Activated T-cell treated with anti-CD3 and anti-CD28 coated beads for 24 hours (primary cell): Measurements from ENCODE around the gene PCK1.

Experiments
- DNase-seq: peaks from one replicate; pipeline ENCODE4 v3.0.0-alpha.2; 2020; ENCODE audit warnings: low read depth

Gene PCK1

DNA sequence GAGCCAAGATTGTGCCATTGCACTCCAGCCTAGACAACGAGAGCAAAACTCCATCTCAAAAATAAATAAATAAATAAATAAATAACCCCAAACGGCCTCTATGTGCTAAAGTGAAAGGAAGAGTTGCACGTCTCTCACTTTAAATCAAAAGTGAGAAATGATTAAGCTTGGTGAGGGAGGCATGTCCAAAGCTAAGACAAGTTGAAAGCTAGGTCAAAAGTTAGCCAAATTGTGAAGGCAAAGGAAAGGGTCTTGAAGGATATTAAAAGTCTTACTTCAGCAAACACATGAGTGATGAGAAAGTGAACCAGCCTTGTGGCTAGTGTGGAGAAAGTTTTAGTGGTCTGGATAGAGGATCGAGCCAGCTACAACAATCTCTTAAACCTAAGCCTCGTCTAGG, 45.0 kb downstream of the PCK1 start:
- no peak for DNase-seq

DNA sequence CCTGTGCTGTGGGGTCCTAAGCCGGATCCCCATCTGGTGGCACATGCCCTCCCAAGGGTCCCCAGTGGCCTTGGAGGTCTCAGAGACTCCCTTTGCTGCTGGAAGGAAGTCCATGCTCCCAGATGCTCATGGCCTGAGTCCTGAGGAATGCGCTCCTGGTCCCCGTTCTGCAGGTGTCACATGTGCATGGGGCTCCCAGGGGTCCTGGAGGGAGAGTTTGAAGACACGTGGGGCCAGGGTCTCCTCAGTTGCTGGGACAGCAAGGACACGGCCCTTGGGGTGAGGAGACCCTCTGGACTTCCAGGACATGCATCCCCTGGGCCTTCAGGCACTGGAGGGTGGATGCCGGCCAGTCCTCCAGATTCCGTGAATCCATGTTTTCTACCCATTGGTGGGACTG, 47.6 kb downstream of the PCK1 start:
- no peak for DNase-seq

DNA sequence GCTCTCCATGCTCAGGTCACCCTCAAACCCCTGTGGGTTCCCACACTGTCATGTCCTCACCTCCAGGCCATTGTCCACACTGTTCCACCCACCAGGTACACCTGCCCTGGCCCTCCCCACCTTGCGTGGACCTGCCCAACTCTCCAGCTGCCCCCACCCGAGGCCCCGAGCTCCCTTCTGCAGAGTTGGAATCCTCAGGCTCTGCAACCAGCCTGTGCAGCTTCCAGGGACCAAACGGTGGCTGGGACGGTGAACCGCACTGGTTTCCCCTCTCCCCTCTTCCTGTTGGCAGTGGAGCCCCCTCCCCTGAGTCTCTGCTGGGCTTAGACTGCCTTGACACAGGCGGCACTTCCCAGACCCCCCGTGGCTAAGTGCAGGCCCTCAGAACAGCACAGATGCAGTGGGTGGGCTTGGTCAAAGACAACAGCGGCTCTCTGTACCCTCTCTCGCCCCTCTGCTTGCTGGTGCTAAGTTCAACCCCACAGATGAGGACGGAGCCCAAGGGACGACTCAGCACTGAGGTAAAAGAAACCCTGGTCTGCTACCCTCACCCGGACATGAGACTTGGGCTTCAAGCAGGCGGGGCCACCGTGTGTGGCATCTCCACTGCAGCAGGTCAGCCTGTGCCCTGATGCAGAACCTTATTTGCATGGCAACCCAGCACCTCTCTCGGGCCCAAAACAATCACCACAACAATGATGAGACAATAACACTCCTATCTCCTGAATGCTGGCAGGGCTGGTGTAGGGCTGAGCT, 48.4 kb downstream of the PCK1 start:
- no peak for DNase-seq

DNA sequence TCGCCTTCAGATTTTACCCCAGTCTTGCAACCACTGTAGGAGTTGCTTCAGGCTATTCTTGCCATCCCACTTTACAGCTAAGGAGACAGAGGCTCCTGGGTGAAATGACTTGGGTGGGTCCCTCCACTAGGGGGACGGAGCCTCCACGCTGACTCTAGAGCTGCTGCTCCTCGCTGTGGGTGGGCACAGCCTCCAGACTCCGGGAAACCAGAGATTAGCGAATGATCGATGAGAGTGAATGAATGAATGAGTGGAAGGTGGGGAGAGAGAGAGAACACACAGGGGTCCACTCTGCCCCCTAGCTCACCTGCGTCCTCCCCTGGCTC, 48.9 kb downstream of the PCK1 start:
- no peak for DNase-seq

DNA sequence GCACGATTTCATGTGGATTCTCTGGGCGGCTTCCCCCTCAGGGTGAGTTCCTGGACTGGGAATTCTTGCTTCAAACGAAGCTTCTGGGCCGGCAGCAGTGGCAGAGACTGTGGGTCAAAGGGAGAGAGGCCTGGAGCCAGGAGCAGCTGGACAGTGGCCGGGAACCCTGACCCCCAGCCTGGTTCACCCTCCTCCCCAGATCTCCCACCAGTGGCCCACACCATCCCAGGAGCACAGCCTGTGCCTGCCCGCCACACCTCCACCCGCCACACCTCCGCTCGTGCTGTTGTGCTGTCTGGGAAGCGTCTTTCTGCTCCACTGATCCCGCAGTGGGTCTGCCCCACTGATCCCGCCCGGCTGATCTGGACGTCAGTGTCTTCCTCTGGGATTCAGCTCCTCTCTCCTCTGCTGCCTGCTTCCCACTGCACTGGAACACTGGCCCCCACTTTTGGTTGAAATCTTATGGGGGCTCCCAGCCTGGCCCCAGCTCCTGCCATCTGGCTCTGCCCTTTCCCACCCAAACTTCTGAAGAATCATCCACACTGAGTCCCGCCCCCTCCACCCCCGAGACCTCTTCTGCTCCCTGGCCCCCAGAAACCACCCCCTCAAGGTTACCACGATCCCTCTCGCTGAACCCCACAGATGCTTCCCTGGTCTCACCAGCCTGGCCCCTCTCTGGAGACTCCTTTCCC, 49.5 kb downstream of the PCK1 start:
- no peak for DNase-seq

DNA sequence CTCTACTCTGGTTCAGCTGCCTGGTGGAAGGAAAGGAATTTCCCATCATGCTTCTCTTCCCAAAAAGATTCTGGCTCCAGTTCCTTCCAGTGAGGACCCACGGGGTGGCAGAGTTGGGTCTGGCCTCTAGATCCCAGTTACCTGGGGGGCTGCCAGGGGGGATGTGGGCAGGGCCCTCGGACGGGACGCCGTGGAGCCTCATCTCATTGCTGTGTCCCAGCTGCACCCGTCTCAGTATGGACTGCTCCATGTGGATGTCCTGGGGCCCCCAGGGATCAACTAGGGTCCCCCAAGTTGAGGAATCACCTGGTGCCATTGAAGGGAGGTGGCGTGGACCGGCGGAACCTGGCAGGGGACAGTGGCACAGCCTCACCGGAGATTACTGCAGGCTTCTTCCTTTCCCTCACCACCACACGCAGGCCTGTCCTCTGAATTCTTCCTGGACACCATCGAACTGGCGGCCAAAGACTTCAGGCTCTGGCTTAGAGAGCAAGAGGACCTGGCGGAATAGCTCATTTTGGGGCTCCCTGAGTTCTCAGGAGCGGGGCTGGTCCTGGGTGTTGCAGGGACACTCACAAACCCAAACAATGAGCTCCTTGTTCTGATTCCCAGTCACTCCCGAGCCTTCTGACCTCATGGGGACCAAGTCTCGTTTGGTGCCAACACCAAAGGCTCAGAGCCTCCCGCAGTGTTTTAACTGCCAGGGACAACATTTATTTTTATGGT, 50.8 kb downstream of the PCK1 start:
- DNase-seq: no peak

DNA sequence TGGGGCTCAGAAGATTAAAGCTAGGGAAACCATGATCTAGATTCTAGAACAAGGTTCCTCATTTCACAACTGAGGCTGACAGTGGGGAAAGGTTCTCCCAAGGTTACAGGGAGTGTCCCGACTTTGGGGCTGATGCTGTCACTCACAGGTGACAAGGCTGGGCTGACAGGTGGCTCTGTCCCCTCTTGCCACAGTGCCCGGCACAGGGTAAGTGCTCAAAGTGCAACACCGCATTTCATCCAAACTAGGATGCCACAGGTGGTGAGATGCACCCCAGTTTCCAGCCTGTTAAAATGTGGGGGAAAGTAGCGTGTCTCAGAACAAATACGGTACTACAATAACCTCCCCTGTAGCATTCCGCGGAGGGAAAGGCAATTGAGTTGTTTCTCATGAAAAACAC, 51.5 kb downstream of the PCK1 start:
- no peak for DNase-seq

DNA sequence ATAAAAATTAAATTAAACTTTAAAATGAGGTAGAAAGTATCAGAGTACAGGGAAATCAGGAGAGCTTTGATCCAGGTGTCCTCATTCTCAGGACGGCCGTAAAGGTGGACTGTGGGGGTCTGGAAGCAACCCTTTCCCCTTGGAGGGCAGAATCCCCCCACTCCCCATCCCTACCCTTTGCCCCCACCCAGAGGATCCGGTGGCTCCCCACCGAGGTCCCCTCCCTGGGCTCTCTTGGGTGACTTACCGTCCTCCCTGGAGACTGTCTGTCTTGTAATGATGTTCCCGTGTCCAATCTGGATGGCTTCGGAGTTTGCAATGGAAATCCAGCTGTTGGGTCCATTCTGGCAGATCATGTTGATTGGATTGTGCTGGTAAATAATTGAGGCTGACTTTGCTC, 52.0 kb downstream of the PCK1 start:
- DNase-seq: no peak

DNA sequence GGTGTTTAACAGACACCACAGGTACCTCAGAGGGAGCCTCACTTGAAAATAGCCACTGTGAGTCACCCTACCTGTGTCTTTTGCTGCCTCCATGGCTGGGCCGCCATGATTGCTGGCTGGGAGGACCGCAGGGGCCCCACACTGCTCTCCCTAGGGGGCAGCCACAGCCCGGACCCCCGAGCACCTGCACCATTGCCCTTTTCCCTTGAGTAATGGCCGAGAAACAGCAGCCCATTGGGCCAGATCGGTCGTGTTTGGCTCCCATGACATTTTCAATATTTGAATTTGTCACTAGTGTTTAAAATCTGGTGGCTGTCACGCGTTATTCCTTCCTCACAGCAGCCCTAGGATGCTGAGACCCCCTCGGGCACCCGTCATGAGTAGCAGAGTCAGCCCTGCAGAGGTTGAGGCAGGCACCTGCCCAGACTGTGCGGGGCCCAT, 52.6 kb downstream of the PCK1 start:
- no peak for DNase-seq

DNA sequence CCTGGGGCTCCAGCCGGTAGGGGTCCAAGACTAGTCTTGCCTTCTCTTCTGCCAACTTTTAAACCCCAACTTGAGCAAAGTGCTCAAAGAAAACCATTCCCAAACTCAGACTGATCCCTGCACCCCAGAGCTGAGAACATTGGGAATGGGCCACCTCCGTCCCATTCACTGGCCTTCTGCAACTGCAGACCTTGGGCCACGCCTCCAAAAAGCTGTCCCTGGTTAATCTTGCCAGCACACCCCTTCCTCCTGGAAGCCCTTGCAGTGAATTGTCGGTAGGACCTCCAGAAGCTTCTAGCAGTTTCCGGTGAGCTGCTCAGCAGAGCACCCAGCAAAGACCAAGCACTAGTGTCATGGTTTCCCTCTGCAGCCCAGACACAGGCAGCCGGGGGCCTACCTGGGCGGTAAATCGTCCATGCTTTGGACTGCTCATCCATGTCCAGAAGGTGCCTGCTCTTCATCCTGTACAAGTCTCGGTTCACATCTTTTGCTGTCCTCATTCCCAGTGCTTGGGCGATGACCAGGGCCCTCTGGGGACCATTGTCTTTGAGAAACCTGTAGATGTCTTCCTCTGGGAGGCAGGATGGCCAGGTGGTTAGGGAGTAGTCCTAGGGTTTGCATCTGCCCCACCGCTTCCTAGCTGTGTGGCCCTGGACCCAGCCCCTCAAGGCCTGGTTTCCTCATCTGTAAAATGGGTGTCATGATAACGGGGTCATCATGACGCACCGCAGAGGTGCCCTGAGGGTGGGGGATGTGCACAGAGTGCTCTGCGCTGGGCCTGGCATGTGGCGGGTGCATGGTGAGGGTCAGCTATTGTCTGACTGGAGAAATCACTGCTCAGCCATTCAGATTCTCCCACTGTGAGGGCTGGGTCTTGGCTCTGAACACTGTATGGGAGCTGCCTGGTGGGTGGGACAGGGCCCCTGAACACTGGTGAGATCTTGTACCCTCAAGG, 53.9 kb downstream of the PCK1 start:
- DNase-seq: no peak

DNA sequence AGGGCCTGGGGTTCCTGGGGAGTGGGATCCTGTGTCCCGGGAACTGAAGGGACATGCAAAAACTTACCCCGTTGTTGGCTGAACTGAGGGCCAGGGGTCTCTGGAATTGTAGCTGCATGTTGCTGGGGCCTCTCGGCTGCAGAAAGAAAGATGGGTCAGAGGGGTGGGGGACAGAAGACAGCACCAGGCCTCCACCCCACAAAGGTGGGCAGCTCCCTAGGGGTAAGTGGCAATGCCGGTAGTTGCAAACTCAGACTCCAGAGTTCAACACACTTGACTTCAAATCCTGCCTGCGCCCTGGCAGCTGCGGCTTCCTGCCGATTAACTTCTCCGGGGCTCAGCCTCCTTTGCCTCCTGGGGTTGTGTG, 54.5 kb downstream of the PCK1 start:
- DNase-seq: no peak

DNA sequence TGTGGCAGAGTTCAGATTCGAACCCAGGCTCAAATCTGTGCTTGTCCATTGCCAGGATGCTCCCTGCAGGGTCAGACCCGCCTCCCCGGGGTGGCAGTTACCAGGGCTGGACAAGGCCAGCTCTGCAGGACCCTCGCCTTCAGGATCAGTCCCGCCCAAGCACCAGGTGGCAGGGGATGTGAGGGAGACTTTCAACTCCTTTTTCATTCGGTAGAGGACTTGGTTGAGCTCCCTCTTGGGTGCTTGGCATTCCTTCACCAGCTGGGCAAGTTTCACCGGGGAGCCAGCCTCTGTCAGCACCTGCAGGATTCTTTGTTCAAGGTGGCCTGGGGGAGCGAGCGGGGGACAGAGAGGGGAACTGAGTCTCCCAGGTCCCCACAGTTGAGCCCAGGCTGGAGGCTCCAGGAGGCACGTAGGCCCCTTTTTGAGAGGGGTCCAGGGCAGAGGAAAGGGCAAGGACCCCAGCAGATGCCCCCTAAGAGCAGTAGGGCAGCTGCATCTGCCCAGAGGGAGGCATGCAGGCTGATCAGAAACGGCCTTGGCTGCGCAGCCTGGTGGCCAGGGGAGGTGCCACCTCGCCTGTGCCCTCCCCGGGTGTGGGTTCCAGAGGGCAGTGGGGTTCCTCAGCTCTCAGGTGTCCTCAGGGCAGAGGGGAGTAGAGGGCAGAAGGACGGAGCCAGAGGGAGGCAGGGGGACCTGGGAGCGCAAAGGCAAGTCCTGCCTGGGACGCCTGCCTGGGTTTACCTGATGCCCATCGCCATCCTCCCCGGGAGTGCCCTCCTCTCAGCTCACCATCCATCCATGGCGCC, 55.4 kb downstream of the PCK1 start:
- DNase-seq: no peak

DNA sequence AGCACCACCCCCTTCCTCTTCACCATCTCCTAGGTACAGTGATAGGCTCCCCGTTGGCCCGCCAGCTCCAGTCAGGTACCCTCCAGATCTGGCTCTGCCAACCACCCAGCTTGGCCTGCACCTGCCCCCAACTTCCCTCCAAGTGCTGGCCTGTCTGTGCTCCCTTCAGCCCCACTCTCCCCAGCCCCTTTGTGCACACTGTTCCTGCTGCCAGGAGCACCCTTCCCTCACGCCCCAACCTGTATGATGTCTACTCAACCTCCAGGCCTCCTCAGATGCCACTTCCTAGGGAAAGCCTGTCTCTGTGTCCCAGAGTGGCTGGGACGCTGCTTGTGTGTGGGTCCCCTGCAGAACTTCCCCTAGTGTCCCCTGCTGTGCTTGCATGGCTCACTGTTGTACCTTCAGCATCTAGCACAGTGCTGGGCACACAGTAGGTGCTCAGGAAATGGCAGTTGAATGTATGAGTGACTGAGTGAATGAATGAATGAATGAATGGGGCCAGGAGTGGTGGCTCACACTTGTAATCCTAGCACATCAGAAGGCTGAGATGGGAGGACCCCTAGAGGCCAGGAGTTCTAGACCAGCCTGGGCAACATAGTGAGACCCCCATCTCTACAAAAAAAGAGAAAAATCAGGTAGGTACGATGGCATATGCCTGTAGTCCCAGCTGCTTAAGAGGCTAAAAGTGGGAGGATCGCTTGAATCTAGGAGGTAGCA, 56.3 kb downstream of the PCK1 start:
- DNase-seq: no peak
